LNCAP (cell line): ENCODE measurements around the gene TMEM266.

ENCODE experiments used
- TF ChIP-seq, protein P1 (sequence below): fragments of 450-650 bp; IDR thresholded peaks from 2 replicates; pipeline ENCODE4 v1.5.1; 2017; ENCODE audit warnings: mild to moderate bottlenecking

Gene TMEM266

DNA sequence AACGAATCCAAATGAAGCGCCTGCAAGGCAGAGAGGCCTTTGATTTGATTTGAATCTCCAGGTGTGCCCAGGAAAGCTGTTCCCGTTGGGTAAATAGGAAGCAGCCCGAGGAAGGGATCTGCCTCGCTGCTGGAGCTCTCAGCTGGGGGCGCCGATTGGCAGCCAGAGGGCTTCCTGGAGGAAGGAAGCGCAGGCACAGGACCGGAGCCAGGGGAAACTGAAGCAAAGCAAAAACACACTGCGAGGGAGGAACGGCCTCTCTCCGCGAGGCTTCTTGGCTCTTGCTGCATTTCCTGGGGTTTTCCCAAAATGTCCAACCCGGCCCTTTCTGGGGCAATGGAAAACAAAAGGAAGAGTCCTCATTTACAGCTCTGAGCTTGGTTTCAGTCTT, 80.3 kb downstream of the TMEM266 start:
- TF ChIP-seq, protein P1, sequence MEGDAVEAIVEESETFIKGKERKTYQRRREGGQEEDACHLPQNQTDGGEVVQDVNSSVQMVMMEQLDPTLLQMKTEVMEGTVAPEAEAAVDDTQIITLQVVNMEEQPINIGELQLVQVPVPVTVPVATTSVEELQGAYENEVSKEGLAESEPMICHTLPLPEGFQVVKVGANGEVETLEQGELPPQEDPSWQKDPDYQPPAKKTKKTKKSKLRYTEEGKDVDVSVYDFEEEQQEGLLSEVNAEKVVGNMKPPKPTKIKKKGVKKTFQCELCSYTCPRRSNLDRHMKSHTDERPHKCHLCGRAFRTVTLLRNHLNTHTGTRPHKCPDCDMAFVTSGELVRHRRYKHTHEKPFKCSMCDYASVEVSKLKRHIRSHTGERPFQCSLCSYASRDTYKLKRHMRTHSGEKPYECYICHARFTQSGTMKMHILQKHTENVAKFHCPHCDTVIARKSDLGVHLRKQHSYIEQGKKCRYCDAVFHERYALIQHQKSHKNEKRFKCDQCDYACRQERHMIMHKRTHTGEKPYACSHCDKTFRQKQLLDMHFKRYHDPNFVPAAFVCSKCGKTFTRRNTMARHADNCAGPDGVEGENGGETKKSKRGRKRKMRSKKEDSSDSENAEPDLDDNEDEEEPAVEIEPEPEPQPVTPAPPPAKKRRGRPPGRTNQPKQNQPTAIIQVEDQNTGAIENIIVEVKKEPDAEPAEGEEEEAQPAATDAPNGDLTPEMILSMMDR: no peak

- TF ChIP-seq, protein P1: no peak
Observed at GRCh38 chr15:76146812-76147211, 87.0 kb downstream of the TMEM266 start.

GRCh38 chr15:76147906-76148570, 88.3 kb downstream of the TMEM266 start:
- TF ChIP-seq, protein P1: peak; percentile 99

DNA sequence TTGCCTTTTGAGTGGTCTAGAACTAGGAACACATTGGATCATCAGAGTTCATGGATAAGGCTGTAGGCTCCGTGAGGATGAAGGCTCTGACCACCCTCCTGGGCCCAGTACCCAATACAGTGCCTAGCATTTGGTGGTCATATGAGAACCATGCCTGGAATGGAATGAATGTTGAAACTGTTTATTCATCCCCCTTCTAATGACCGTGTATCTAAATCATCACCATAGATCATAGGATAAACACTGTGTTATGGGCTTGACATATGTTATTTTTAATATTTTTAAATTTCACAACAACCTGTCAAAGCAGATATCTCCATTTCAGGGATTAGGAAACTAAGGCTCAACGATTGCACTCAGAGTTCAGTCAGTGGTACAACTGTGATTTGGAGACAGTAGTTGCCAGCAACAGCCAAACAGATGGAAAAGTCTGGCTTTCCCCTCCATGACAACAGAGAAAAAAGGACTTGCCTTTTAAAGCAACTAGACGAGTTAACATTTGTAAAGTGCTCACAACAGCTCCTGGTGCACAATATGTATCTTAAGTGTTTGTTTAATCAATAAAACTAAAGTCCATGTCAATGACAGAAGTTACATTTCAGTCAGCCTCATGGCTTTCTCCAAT, 89.6 kb downstream of the TMEM266 start:
- TF ChIP-seq, protein P1: no peak

- TF ChIP-seq, protein P1: no peak
Observed at GRCh38 chr15:76150513-76150912, 90.7 kb downstream of the TMEM266 start.

GRCh38 chr15:76150971-76151598, 91.3 kb downstream of the TMEM266 start:
- TF ChIP-seq, protein P1: peak; percentile 91

DNA sequence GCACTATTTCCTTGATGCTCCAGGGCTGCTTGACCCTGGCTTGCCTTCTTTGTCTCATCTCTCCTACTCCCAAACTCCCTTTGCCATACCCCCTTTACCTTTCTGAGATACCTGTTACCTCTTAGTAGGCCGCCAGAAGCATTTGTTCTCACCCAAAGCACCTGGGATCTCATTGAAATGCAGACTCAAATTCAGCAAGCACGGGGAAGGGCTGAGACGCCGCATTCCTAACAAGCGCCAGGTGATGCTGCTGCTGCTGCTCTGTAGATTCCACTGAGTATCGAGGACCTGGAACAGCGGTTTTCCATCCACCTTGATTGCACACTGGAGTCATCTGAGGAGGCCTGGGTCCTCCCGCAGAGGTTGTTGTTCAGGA, 91.8 kb downstream of the TMEM266 start:
- TF ChIP-seq, protein P1: no peak
